Rectal smooth muscle tissue (tissue), 1 donor: ENCODE data around the gene VWCE.
"Not testable (repeated sequence)": the region's sequence is repeated elsewhere in the genome, so short reads cannot be mapped to it uniquely, and the experiment has no call there.

ENCODE experiments used
- H3K27ac ChIP-seq: one replicate; pipeline ENCODE4 v1.7.0; 2013; ENCODE audit warnings: low read depth, low read length, inconsistent platforms
- H3K27me3 ChIP-seq: one replicate; pipeline ENCODE4 v1.7.0; 2013; ENCODE audit warnings: low read length; ENCODE audit not compliant: control insufficient read depth, insufficient read depth
- H3K36me3 ChIP-seq: one replicate; pipeline ENCODE4 v1.7.0; 2013; ENCODE audit warnings: low read length; ENCODE audit not compliant: control insufficient read depth, insufficient read depth
- H3K4me1 ChIP-seq: one replicate; pipeline ENCODE4 v1.7.0; 2013; ENCODE audit warnings: low read length; ENCODE audit not compliant: control insufficient read depth, insufficient read depth
- H3K4me3 ChIP-seq: one replicate; pipeline ENCODE4 v1.7.0; 2013; ENCODE audit warnings: low read length
- H3K9ac ChIP-seq: one replicate; pipeline ENCODE4 v1.7.0; 2013; ENCODE audit warnings: low read length

VWCE gene

DNA sequence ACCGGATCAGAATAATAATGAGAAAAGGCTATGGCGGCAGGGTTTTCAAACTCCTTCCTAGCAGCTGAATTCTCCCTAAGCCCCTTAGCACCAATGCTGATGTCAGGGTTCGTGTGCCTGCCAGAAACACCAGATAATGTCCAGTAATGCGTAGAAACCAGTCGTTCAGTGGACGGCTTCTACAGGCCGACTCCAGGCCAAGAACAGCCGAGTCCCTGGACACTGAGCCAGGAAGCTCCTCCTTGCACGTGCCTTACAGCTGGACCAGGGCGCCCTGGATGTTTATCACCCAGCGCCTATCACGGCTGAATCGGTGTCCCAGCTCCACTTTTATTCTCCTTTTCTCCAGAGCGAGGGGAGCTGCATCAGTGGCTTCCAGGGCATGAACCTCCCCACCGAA, 64.1 kb downstream of the VWCE start:
- H3K36me3 ChIP-seq, H3K9ac ChIP-seq, H3K27ac ChIP-seq, H3K4me1 ChIP-seq, H3K27me3 ChIP-seq, H3K4me3 ChIP-seq: not testable (repeated sequence)

DNA sequence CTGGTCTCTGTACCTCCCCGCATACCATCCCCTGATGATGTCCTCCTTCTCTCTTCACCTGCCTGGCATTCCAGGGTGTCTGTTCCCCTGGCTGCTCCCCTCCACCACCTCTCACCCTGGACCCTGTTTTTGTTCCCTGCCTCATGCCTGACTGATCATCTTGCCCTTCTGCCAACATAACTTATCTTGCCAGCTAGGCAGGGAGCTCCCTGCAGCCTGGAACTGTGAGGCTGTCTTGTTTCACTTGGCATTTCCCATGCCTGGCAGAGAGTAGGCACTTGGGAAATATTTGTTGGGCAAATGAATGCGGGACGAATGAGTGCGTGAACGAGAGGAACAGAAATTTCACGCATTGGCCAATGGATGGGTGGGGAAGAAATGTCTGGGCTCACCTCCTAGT, 65.7 kb downstream of the VWCE start:
- H3K4me3 ChIP-seq, H3K9ac ChIP-seq, H3K4me1 ChIP-seq, H3K27ac ChIP-seq, H3K27me3 ChIP-seq, H3K36me3 ChIP-seq: not testable (repeated sequence)

DNA sequence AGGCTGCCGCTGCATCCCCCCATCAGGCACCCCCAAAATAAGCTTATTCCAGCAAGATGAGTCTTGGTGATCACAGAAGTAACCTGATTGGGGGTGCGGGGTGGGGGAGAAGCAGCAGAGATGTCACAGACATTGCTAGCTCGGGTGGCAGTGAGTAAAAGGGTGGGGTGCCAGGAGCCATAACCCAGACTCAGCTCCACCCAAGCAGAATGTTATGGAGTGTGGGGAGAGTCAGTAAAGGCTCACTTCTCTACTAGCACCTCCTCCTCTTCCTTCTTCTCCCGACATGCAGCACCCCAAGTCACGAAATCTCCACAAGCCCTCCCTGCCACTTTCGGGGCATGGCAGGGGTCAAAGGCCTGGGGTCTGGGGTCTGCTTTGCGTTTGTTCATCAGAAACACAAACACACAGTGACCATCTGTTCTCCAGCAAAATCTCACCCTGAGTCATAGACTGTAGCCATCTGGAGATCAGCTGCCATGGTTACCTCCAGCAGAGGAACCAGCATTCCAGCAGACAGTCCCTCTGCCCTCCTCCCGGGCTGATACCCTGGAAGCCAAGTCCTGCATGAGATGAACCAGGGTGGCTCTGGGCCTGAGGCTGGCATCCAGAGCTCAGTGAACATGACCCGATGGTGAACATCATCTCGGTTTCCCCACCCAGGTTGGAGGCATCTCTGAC, 68.5 kb downstream of the VWCE start:
- not testable (repeated sequence) for H3K27ac ChIP-seq, H3K27me3 ChIP-seq, H3K9ac ChIP-seq

DNA sequence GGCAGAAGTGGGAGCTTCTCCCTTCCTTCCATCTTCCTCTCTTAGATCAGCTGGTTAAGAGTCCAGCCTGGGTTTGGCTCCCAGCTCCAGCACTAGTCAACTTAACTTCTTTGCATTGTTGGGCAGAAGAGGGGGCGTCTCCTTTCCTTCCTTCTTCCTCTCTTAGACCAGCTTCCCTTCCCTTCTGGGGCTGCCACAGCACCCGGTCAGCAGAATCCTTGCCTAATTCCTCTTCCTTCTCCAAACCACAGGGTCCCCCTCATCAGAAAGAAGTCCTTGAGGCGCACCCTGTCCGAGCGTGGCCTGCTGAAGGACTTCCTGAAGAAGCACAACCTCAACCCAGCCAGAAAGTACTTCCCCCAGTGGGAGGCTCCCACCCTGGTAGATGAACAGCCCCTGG, 72.4 kb downstream of the VWCE start:
- not testable (repeated sequence) for H3K27me3 ChIP-seq, H3K4me1 ChIP-seq, H3K4me3 ChIP-seq, H3K36me3 ChIP-seq, H3K27ac ChIP-seq, H3K9ac ChIP-seq

More for the DNA sequence above, 68.5 kb downstream of the VWCE start:
- H3K4me1 ChIP-seq, H3K4me3 ChIP-seq, H3K36me3 ChIP-seq: not testable (repeated sequence)

DNA sequence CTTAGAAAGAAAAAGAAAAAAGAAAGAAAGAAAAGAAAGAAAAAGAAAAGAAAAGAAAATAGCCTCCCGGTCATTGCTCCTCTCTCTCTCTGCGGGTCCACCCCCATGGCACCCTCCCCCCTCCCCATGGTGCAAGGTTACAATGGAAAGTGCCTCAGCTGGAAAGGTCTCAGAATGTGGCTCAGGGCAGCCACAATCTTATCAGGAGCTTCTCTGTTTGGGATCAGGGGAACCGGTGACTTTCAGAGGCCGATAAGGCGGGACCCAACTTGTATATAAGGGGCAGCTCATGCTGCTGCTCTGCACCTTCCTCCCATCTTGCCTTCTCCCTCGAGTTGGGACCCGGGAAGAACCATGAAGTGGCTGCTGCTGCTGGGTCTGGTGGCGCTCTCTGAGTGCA, 73.1 kb downstream of the VWCE start, which contains the start of gene PGA4:
TSS of gene PGA4 (plus strand) at position 301 of the 400 bp plus-strand sequence. CDS start at position 355, 54 bp downstream.
- not testable (repeated sequence) for H3K27ac ChIP-seq, H3K27me3 ChIP-seq, H3K4me3 ChIP-seq, H3K36me3 ChIP-seq, H3K4me1 ChIP-seq, H3K9ac ChIP-seq

DNA sequence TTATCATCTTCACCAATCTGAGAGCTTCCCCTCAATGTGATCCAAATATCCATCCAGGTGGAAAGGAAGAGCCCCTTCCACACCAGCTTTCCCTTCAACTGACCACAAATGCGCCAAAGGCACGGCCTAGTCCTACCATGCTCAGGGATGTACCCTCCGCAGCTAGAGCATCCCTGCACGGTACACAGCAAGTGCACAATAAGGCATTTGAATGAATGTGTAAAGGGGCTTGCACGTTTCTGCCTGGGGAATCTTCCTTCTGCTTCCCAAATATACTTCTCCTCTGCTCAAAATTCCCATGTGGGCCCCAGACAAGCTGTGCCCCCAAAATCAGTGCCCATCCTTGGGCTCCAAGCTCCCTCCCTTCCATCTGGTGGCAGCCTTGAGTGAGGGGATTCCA, 76.1 kb downstream of the VWCE start:
- H3K4me1 ChIP-seq, H3K36me3 ChIP-seq, H3K27ac ChIP-seq, H3K4me3 ChIP-seq, H3K27me3 ChIP-seq, H3K9ac ChIP-seq: not testable (repeated sequence)

DNA sequence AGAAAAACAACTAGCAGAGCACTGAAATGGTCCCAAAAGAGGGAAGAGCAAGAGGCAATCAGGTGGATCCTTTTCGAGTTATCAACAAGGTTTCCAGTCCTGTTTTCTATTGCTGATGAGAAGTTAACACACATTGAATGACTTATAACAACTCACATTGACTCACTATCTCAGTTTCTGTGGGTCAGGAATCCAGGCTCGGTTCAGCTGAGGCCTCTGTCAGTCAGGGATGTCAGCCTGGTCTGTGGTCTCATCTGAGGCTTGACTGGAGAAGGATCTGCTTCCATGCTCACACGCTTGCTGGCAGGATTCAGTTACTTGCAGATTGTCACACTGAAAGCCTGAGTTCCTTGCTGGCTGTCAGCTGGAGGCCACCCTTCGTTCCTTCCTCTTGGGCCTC, 76.8 kb downstream of the VWCE start:
- not testable (repeated sequence) for H3K27me3 ChIP-seq, H3K27ac ChIP-seq, H3K4me3 ChIP-seq, H3K9ac ChIP-seq, H3K4me1 ChIP-seq, H3K36me3 ChIP-seq

DNA sequence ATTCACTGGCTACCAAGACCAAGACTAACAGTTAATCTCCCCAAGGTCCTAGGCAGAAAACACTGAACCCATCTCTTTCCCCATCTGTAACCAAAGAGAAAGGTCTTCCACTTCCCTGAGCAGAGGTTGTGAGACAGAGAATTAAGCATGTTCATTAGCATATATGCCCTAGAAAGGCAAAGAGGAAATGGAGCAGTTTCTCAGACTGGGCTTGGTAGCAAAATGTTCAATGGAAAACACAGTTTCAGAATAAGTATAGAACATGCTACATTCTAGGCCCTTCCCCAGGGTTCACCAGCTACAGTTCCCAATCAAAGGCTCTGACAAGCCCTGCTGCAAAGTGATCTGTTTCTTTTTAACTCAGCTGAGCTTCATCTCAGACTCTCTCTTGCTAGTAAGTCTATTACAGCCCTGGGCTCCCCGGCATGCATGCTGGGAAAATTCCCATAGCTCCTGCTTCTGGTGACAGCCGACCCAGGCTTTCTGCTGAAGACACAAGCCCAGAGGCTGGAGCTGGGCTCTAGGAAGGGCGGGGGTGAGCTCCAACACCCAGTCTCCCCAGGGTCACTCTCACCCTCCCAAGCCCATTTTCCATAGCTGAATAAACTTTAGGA, 81.3 kb downstream of the VWCE start:
- not testable (repeated sequence) for H3K27ac ChIP-seq, H3K4me3 ChIP-seq, H3K9ac ChIP-seq, H3K36me3 ChIP-seq, H3K4me1 ChIP-seq, H3K27me3 ChIP-seq

DNA sequence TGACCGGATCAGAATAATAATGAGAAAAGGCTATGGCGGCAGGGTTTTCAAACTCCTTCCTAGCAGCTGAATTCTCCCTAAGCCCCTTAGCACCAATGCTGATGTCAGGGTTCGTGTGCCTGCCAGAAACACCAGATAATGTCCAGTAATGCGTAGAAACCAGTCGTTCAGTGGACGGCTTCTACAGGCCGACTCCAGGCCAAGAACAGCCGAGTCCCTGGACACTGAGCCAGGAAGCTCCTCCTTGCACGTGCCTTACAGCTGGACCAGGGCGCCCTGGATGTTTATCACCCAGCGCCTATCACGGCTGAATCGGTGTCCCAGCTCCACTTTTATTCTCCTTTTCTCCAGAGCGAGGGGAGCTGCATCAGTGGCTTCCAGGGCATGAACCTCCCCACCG, 82.9 kb downstream of the VWCE start:
- H3K4me1 ChIP-seq, H3K36me3 ChIP-seq, H3K27ac ChIP-seq, H3K27me3 ChIP-seq, H3K4me3 ChIP-seq, H3K9ac ChIP-seq: not testable (repeated sequence)

DNA sequence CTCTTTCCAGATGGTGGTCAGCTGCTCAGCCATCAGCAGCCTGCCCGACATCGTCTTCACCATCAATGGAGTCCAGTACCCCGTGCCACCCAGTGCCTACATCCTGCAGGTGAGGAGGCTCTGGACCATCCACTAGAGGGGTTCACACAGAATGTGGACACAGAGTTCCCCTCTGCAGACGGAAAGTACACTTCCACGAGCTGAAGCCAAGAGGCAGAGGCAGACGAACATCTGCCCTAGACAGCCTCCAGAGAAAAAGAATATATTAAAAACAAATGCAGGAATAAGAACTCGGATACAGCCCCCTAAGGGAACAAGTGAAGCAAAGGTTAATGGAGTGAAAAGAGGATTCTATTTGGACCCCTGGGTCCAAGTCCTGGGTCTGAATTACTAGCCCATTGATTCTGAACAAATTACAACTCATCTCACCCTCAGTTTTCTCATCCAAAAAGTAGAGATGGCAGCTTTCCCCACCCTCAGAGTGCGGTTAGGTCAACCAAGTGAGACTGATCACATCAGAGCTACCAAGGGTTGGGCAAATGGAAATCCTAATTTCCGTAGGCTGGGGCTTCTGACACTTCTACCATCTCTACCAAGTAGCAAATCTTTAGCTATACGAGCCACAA, 83.7 kb downstream of the VWCE start:
- H3K4me1 ChIP-seq, H3K27ac ChIP-seq, H3K27me3 ChIP-seq, H3K9ac ChIP-seq, H3K36me3 ChIP-seq, H3K4me3 ChIP-seq: not testable (repeated sequence)

DNA sequence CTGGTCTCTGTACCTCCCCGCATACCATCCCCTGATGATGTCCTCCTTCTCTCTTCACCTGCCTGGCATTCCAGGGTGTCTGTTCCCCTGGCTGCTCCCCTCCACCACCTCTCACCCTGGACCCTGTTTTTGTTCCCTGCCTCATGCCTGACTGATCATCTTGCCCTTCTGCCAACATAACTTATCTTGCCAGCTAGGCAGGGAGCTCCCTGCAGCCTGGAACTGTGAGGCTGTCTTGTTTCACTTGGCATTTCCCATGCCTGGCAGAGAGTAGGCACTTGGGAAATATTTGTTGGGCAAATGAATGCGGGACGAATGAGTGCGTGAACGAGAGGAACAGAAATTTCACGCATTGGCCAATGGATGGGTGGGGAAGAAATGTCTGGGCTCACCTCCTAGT, 84.5 kb downstream of the VWCE start:
- not testable (repeated sequence) for H3K9ac ChIP-seq, H3K27me3 ChIP-seq, H3K4me3 ChIP-seq, H3K27ac ChIP-seq, H3K4me1 ChIP-seq, H3K36me3 ChIP-seq
